Jurkat, Clone E6-1 (cell line): ENCODE data around the gene COPS9.

ENCODE experiments used
- DNase-seq: peaks from one replicate; pipeline ENCODE4 v3.0.0-alpha.2; 2011; ENCODE audit warnings: low read depth, low spot score
- H3K4me3 ChIP-seq: 2 replicates; pipeline ENCODE4 v1.5.1; 2011; ENCODE audit warnings: mild to moderate bottlenecking, low read length, control low read depth, moderate library complexity

COPS9 gene

DNA sequence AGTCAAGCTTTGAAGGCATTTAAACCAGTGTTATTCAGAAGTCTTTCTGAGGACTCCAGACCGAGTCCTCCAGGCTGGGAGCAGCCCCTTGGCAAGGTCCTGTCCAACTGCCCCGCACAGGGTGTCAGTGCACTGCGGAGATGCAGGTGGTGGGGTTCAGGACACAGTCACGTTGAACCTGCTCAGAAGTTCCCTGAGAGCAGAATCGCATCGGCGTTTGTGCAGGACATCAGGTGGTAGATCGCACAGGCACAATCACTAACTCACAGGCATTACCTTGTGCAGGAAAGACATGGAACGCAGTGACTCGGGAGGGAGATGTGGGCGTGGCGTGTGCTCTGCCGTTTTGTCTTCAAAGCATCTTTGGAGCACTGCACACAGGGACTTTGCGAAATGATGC lies 10.4 kb downstream of the COPS9 start:
- no peak overlapping the region for H3K4me3 ChIP-seq
- DNase-seq, result no peak

DNA sequence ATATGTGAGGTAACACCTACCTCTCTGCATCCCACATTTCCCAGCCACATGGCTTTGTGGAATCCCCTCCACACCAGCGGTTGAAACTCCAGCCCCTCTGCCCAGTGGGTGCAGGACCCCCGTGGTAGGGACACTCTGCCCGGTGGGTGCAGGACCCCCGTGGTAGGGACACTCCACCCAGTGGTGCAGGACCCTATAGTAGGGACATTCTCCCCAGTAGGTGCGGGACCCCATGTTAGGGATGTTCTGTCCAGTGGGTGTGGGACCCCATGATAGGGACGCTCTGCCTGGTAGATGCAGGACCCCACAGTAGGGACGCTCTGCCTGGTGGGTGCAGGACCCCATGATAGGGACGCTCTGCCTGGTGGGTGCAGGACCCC lies 11.5 kb downstream of the COPS9 start:
- no peak overlapping the region for H3K4me3 ChIP-seq
- DNase-seq, result no peak

DNA sequence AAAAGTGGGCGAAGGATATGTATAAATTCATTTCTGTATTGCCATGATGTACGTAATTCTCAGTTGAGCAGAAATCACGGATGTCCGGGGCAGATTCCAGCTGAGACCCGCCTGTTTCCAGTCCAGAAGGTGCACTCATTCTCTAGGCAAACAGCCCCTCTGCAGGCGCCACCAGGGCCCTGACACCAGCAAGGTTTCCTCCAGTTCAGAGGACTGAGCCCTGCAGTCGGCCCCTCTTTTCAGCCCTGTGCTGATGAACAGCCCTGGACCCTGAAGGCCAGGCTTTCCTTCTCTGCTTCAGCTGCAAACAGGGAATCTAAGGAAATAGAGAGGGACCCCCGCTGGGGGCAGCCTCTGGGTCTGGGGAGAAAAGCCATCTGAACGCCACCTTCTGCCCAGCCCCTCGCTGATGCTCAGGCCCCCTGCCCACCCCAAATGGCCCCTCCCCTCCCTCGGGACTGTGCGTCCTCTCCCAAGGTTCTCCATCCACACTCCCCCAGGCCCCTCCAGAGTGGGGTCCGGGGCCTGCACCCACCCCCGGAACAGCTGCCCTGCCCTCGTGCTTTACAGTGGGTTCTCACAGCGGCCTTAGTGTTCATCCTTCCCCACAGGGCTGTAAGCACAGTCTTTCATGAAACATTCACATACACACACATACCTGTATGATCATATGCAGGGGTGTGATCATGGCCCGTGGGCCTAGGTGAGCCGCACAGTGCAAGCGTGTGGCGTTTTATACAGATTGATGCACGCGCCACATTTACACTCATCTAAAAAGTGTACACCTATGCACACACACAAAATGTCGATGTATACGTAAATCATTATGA lies 12.1 kb downstream of the COPS9 start:
- H3K4me3 ChIP-seq, result no peak overlapping the region
- DNase-seq, result no peak

DNA sequence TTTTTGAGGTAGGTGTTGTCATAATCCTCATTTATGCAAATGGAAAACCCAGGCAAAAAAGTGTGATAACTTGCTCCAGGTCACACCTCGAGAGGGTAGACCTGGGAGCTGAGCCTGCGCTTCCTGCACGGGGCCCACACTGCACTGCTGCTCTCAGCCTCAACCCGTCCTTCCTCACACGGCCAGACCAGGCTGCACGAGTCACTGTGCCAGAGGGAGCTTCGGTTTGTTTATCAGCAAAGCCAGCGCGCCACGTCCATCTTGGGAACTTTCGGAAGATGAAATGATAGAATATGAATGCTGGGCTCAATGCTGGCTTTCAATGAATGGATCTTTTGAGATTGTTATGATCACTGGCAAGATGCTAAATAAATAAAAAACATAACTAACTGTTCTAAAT lies 14.4 kb downstream of the COPS9 start:
- DNase-seq, result no peak
- H3K4me3 ChIP-seq, result no peak overlapping the region

DNA sequence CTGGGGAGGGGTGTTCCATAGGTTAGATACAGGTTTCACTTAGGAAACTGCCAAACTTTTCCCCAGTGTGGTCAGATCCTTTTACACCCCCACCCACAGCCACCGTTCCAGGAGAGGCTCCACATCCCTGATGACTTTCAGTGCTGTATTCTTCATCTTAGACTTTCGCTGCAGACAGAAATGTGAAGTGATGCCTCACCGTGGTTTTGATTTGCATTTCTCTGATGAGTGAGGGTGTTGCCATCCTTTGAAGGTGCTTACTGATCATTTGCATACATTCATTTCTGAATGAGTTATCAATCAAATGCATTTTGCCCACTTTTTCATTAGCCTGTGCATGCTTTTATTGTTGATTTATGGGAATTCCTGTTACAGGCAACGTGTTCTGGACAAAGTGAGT lies 14.9 kb downstream of the COPS9 start:
- DNase-seq, result no peak
- no peak overlapping the region for H3K4me3 ChIP-seq

DNA sequence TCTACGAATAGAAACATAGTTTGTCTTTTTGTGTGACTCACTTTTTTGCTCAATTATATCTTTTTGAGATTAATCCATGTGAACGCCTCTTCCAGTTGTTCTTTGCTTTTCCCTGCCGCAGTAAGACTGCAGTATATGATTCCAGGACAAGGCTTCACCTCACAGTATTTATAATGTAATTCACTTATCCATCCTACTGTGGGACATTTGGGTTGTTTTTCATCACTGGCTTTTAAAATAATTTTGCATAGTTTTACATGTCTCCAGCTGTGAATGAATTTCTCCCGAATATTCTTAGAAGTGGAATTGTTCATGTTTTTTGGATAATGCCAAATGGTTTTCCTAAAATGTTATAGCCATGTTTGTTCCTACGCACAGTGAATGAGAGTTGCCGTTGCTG lies 21.9 kb downstream of the COPS9 start:
- DNase-seq, result no peak
- no peak overlapping the region for H3K4me3 ChIP-seq

DNA sequence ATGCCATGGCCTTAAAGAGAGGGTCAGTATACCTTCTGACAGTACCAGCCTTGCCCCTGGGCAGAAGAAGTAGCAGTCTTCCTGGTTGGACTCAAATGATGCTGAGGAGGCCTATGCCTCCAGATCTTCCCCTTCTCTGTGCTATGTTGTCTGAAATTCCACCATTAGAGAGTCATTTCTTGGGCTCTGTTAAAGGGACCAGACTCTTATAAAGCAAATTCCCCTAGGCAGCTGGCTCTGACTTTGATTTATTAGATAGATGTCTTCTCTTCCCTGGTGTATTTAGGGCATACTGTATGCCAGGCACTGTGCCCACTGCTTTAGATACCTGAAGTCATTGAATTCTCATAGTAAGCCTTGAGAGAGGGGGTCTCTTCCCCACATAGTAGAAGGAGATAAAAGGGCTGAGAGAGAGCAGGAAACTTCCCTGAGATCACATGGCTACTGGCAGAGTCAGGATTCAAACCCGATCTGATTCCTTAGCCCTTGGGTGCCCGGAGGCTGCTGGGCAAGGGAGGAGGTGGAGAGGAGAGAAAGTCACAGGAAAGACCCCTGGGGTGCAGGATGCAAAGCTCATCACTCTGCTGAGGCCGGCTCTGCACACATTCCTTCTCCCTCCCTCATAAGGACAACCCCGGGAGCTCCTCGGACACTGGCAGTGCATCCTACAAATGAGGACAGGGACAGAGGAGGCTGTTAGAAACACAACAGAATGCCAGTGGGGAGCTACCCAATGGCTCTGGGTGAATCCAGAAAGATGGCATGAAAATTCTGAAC lies 23.0 kb downstream of the COPS9 start:
- DNase-seq, result no peak
- H3K4me3 ChIP-seq, result no peak overlapping the region

DNA sequence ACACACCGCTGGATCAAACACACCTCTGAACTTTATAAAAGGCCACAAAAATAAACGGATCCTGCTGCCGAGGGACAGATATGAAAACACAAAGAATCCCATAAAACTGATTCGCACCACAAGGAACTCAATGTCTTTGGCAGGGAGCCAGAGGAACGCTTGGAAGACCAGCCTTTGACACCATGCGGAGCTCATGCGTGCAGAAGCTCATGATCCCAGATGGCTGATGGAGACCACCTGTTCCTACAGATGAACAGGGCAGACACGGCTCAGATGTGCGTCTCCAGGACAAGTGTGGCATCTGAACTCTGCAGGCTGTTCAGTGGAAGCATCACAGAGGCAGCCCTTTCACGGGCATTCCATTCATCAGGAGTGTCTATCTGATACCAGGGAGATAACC lies 24.9 kb downstream of the COPS9 start:
- no peak for DNase-seq
- no peak overlapping the region for H3K4me3 ChIP-seq

DNA sequence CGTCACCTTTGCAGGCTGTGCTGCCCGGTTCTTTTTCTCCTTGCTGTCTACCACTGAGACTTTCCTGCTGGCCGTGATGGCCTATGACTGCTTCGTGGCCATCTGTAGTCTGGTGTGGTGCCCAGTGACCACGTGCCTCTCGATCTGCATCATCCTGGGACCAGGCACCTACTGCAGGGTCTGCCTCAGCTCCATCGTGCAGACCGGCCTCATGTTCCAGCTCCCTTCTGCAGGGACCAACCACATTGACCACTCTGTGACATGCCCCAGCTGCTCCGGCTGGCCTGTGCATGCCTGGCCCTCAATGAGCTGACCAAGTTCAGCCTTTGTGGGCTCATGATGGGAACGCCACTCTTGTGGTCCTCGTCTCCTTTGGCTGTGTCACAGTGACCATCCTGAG lies 26.7 kb downstream of the COPS9 start:
- H3K4me3 ChIP-seq, result no peak overlapping the region
- DNase-seq, result no peak

DNA sequence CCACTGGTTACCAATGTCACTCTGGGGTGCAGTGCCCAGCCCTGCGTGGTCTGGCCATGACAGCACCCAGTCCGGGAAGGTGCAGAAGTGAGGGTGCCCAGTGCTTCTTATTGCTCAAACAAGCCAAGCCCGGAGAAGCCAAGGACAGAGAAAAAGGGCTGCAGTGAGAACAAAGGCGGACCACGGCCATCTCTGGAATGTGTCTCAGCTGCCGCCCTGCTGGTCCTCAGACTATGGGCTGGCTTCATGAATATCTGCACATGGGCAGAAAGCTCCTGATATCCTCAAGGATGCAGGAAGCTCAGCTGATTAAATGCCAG lies 28.7 kb downstream of the COPS9 start:
- H3K4me3 ChIP-seq, result no peak overlapping the region
- no peak for DNase-seq

DNA sequence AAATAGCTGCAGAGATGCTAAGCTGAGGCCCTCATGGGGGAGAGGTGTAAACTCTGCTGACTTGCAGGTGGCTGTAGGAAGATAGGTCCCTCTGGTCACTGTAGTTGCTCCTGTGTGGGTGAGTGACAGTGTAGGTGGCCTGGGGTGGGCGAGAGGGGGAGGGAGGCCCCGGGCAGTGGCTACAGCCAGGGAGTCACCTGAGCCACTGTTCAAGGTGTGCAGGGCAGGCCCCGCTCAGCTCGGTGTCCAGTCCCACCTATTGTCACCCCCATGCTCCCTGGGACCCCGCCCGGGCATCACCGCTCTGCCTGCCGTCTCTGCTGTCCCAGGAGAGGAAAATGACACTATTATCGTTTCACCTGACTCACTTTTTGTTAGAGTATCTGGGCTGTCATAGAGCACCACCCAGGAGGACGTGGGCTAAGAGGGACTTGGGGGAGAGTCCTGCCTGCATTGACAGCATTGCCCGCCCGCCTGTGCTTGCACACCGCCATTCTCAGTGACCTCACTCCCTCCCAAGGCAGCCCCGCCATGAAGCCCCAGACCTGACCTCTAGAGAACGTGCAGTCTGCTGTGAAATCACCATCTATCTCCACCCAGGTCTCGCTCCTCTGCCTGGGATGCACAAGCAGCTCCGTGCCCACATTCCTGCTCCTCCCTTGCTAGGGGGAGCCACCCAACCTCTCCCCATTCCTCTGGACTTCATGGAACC lies 29.2 kb downstream of the COPS9 start:
- DNase-seq, result no peak
- no peak overlapping the region for H3K4me3 ChIP-seq

DNA sequence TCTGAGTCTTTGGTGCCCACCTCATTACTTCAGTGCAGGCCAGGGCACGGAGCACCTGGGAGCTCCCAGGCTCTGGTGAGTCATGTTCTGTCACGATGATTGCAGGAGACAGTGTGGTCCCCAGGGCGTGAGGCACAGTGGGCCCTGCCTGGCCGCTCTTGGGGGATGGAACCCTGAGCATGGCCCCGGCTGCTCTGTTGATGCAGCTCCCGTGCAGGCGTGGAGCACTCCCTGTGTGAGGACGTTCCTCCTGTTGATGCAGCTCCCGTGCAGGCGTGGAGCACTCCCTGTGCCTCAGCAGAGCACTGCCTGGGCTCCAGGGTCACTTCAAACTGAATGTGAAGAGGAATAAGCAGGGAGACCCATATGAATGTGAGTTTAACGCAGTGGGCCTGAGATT lies 30.1 kb downstream of the COPS9 start:
- no peak overlapping the region for H3K4me3 ChIP-seq
- DNase-seq, result no peak

DNA sequence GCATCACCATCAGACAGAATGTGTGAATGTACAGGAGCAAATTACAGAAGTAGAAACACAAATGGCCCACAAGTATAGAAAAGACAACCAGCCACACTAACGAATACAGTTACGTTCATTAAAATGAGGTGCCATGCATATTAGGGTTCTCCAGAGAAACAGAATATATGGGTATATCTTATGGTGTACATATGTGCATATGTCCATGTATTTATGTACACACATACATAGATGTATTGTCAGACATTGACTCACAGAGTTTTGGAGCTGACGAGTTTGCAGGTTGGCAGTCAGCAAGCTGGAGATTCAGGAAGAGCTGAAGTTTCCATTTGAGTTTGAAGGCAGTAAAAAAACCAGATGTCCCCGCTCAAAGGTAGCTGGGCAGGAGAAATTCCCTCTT lies 33.0 kb downstream of the COPS9 start:
- H3K4me3 ChIP-seq, result no peak overlapping the region

DNA sequence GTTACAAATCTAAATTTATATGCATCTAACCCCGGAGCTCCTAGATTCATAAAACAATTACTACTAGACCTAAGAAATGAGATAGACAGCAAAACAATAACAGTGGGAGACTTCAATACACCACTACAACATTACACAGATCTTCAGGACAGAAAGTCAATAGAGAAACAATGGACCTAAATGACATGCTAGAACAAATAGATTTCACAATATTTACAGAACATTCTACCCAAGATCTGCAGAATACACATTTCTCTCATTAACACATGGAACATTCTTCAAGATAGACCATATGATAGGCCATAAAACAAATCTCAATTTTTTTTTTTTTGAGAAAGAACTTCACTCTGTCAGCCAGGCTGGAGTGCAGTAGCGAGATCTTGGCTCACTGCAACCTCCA lies 37.8 kb downstream of the COPS9 start:
- no peak for DNase-seq
- no peak overlapping the region for H3K4me3 ChIP-seq

More for the DNA sequence above, 33.0 kb downstream of the COPS9 start:
- DNase-seq, result no peak

DNA sequence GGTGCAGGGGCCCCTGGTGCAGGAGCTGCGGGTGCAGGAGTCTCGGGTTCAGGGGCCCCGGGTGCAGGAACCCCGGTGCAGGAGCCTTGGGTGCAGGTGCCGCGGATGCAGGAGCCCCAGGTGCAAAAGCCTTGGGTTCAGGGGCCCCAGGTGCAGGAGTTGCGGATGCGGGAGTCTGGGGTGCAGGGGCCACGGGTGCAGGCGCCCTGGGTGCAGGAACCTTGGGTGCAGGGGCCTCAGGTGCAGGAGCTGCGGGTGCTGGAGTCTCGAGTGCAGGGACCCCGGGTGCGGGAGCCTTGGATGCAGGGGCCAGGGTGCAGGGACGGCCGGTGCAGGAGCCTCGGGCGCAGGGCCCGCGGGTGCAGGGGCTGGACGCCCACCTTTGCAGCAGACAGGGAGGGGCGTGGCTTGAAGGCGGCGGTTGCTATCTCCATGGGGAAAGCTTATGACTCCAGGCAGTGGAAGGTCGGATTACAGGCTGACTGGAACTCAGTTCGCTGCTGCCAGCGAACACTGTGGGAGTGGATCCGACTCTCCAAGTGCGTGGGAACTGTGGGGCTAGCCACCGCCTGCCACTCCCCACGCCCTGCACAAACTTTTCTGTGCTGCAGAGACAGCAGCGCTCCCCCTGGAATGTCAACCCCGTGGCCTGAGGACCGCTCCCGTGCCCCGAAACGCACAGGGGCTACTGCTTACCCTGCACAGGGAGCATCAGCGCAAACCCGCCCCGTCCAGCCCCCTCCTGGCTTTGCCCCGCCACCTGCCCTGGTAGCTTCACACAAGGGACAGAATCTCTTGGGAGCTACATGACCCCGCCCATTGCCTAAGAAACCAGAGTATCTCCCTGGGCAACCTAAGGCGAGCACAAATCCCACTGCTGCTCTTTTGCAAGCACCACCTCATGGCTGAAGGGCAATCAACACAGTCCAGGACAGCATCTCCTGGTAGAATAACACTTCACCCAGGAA lies 40.3 kb downstream of the COPS9 start:
- no peak overlapping the region for H3K4me3 ChIP-seq
- no peak for DNase-seq

DNA sequence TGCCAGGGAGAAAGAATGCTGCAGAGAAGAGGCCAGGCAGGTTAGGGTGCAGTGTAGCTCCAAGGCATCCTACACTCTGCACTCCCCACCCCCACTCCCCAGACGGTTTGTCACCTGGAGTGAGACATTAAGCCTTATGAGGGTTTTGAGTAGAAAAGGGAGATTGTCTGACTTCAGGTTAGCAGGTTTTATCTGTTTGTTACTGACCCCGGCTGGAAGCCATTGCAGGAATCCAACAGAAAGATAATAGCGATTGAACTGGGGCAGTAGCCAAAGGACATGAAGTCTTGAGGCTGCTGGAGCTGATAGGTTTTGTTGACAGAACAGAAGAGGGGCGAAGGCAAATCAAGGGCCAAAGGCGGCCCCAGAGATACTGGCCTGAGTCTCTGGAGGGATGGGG lies 46.8 kb downstream of the COPS9 start:
- DNase-seq, result no peak
- H3K4me3 ChIP-seq, result no peak overlapping the region

DNA sequence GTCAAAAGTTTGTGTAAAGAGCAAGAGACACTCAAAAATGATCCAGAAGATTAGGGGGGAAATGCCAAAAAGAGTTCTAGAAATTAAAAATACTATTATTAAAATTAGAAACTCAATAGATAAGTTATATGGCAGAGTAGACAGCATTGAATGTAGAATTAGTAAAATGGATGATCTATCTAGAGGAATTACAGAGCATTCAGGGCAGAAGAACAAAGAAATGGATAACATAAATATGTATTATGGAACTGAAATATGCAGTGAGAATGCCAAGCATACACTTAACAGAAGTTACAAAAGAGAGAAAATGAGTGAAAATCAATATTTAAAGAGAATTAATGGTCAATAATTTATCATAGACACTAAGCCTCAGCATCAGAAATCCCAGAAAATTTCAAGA lies 49.5 kb downstream of the COPS9 start:
- no peak overlapping the region for H3K4me3 ChIP-seq

More for the DNA sequence above, 49.5 kb downstream of the COPS9 start:
- DNase-seq, result no peak
